Hematopoietic multipotent progenitor cell treated with erythropoietin and hydrocortisone succinate and interleukin-3 and kit ligand, for 4 days (in vitro differentiated cells): ENCODE measurements around the gene FGFRL1.

ENCODE experiments used
- DNase-seq: peaks from one replicate; pipeline ENCODE4 v3.0.0-alpha.2; 2015

FGFRL1 gene

GRCh38 chr4:1011022-1011665, at the start of gene FGFRL1:
TSS of gene FGFRL1 (plus strand) at chr4:1011626. CDS start at chr4:1012486, 860 bp downstream.
- peak; percentile 96 for DNase-seq

- DNase-seq, result no peak
These were observed 48.9 kb upstream of the FGFRL1 start for GRCh38 chr4:962231-963208.

- no peak for DNase-seq
These were observed 47.9 kb upstream of the FGFRL1 start for GRCh38 chr4:963276-964225.

- no peak for DNase-seq
These were observed 46.9 kb upstream of the FGFRL1 start for GRCh38 chr4:964346-965025.

- no peak for DNase-seq
These were observed 46.2 kb upstream of the FGFRL1 start for GRCh38 chr4:965048-965765.

GRCh38 chr4:965766-966134, 45.7 kb upstream of the FGFRL1 start:
- DNase-seq, result no peak

GRCh38 chr4:966266-967112, 44.9 kb upstream of the FGFRL1 start:
- DNase-seq, result no peak

GRCh38 chr4:967113-968104, 44.0 kb upstream of the FGFRL1 start:
- peak; percentile 55 for DNase-seq

GRCh38 chr4:968221-968620, 43.2 kb upstream of the FGFRL1 start:
- no peak for DNase-seq

- no peak for DNase-seq
These were observed 42.6 kb upstream of the FGFRL1 start for GRCh38 chr4:968621-969394.

- no peak for DNase-seq
These were observed 41.2 kb upstream of the FGFRL1 start for GRCh38 chr4:970046-970745.

- no peak for DNase-seq
These were observed 40.4 kb upstream of the FGFRL1 start for GRCh38 chr4:970854-971520.

- no peak for DNase-seq
These were observed 39.5 kb upstream of the FGFRL1 start for GRCh38 chr4:971666-972500.

- DNase-seq, result peak; percentile 61
These were observed 38.6 kb upstream of the FGFRL1 start for GRCh38 chr4:972651-973424.
